Measurements from ENCODE around the gene MLH3.
A peak's percentile ranks its signal among the peaks of the same experiment; 100 is the strongest.

MLH3 gene

GRCh38 chr14:75013290-75013689 lies 38.0 kb downstream of the MLH3 start:
- peaks cover 7% of the 10 kb centered on the region for H3K79me1 ChIP-seq (replicated peaks; ENCODE audit: low read length, poor library complexity, severe bottlenecking)
- H2AK5ac ChIP-seq (ENCODE audit: low read length, severe bottlenecking): no peak overlapping the region
- WGBS: 99% methylated on average over 6 of the region's 6 CpGs
- H3K14ac ChIP-seq (ENCODE audit: low read length in 2 of 2): no peak overlapping the region
- DNase-seq: no peak
- H3K18ac ChIP-seq (ENCODE audit: low read depth in 1 of 2, low read length in 2 of 2): no peak overlapping the region
- no peak overlapping the region for H2BK12ac ChIP-seq (ENCODE audit: low read length in 2 of 2)
- no peak overlapping the region for H4K91ac ChIP-seq (ENCODE audit: low read length)
- no peak overlapping the region for H3K27ac ChIP-seq (ENCODE audit: low read length, poor library complexity, severe bottlenecking)
- peaks cover 1% of the 10 kb centered on the region for H3K4me1 ChIP-seq (ENCODE audit: control insufficient read depth, insufficient read depth, low read depth, low read length)
- H3K9ac ChIP-seq (ENCODE audit: low read length): no peak overlapping the region
- no peaks in the 10 kb centered on the region for H3K27me3 ChIP-seq (ENCODE audit: control insufficient read depth in 1 of 2, insufficient read depth in 1 of 2, low read length in 2 of 2)
- H2BK5ac ChIP-seq (ENCODE audit: low read depth, low read length, poor library complexity, severe bottlenecking): no peak overlapping the region
- H3K36me3 ChIP-seq (ENCODE audit: control insufficient read depth in 1 of 2, insufficient read depth in 2 of 2, low read depth in 1 of 2, low read length in 2 of 2): peaks cover 27 to 76% of the 10 kb centered on the region in 2 experiments
- no peak overlapping the region for H3K4me3 ChIP-seq (ENCODE audit: insufficient read depth in 1 of 2, low read depth in 1 of 2, low read length in 2 of 2)
- H3K4me2 ChIP-seq (ENCODE audit: low read length, poor library complexity, severe bottlenecking): no peak overlapping the region
- H2BK15ac ChIP-seq (ENCODE audit: low read depth, poor library complexity, severe bottlenecking): no peak overlapping the region
- no peak overlapping the region for H2AFZ ChIP-seq (ENCODE audit: low read depth, low read length)
- H3K4ac ChIP-seq (ENCODE audit: low read depth in 1 of 2, low read length in 2 of 2): no peak overlapping the region
- no peak overlapping the region for H3K23ac ChIP-seq (ENCODE audit: low read length in 2 of 2)
- H3K9me3 ChIP-seq (ENCODE audit: control insufficient read depth, low read length): no peaks in the 10 kb centered on the region
- no peak overlapping the region for H4K8ac ChIP-seq (ENCODE audit: low read length)
- H2BK120ac ChIP-seq (ENCODE audit: low read depth, low read length): no peak overlapping the region

GRCh38 chr14:75011356-75011994 lies 39.8 kb downstream of the MLH3 start:
- Histone ChIP-seq H4K91ac (ENCODE audit: low read length) (no peak overlapping the region), H3K9me3 (ENCODE audit: control insufficient read depth, low read length) (no peaks in the 10 kb centered on the region), H3K18ac (ENCODE audit: low read depth in 1 of 2, low read length in 2 of 2) (no peak overlapping the region), H2AFZ (ENCODE audit: low read depth, low read length) (no peak overlapping the region), H3K4me1 (ENCODE audit: control insufficient read depth, insufficient read depth, low read depth, low read length) (peaks cover 1% of the 10 kb centered on the region), H3K14ac (ENCODE audit: low read length in 2 of 2) (no peak overlapping the region), H4K8ac (ENCODE audit: low read length) (no peak overlapping the region), H3K4me2 (ENCODE audit: low read length, poor library complexity, severe bottlenecking) (no peak overlapping the region), H2AK5ac (ENCODE audit: low read length, severe bottlenecking) (peak overlapping the region; percentile 31), H3K36me3 (ENCODE audit: control insufficient read depth in 1 of 2, insufficient read depth in 2 of 2, low read depth in 1 of 2, low read length in 2 of 2) (peaks cover 23 to 78% of the 10 kb centered on the region in 2 experiments), H2BK12ac (ENCODE audit: low read length in 2 of 2) (no peak overlapping the region), H3K9ac (ENCODE audit: low read length) (peak overlapping the region; percentile 70), H2BK120ac (ENCODE audit: low read depth, low read length) (no peak overlapping the region), H3K27ac (ENCODE audit: low read length, poor library complexity, severe bottlenecking) (peak overlapping the region; percentile 35), H2BK15ac (ENCODE audit: low read depth, poor library complexity, severe bottlenecking) (no peak overlapping the region), H3K27me3 (ENCODE audit: control insufficient read depth in 1 of 2, insufficient read depth in 1 of 2, low read length in 2 of 2) (no peaks in the 10 kb centered on the region), H3K23ac (ENCODE audit: low read length in 2 of 2) (no peak overlapping the region), H2BK5ac (ENCODE audit: low read depth, low read length, poor library complexity, severe bottlenecking) (no peak overlapping the region), H3K4me3 (ENCODE audit: insufficient read depth in 1 of 2, low read depth in 1 of 2, low read length in 2 of 2) (peak overlapping the region in 1 of 2 experiments; percentile 55), H3K79me1 (replicated peaks; ENCODE audit: low read length, poor library complexity, severe bottlenecking) (peaks cover 10% of the 10 kb centered on the region), H3K4ac (ENCODE audit: low read depth in 1 of 2, low read length in 2 of 2) (no peak overlapping the region)
- WGBS: 35% methylated on average over 3 of the region's 4 CpGs
- DNase-seq: peak; percentile 83

- Histone ChIP-seq H3K27me3 (ENCODE audit: control insufficient read depth in 1 of 2, insufficient read depth in 1 of 2, low read length in 2 of 2) (no peaks in the 10 kb centered on the region), H3K36me3 (ENCODE audit: control insufficient read depth in 1 of 2, insufficient read depth in 2 of 2, low read depth in 1 of 2, low read length in 2 of 2) (peaks cover 24 to 78% of the 10 kb centered on the region in 2 experiments), H3K27ac (ENCODE audit: low read length, poor library complexity, severe bottlenecking) (no peak overlapping the region), H2BK12ac (ENCODE audit: low read length in 2 of 2) (no peak overlapping the region), H3K9me3 (ENCODE audit: control insufficient read depth, low read length) (no peaks in the 10 kb centered on the region), H3K18ac (ENCODE audit: low read depth in 1 of 2, low read length in 2 of 2) (no peak overlapping the region), H3K9ac (ENCODE audit: low read length) (peak overlapping the region; percentile 70), H3K4me2 (ENCODE audit: low read length, poor library complexity, severe bottlenecking) (no peak overlapping the region), H2AK5ac (ENCODE audit: low read length, severe bottlenecking) (no peak overlapping the region), H3K23ac (ENCODE audit: low read length in 2 of 2) (no peak overlapping the region), H2BK5ac (ENCODE audit: low read depth, low read length, poor library complexity, severe bottlenecking) (no peak overlapping the region), H4K91ac (ENCODE audit: low read length) (no peak overlapping the region), H3K79me1 (replicated peaks; ENCODE audit: low read length, poor library complexity, severe bottlenecking) (peaks cover 16% of the 10 kb centered on the region), H3K4me1 (ENCODE audit: control insufficient read depth, insufficient read depth, low read depth, low read length) (peaks cover 1% of the 10 kb centered on the region), H2BK15ac (ENCODE audit: low read depth, poor library complexity, severe bottlenecking) (no peak overlapping the region), H2AFZ (ENCODE audit: low read depth, low read length) (no peak overlapping the region), H4K8ac (ENCODE audit: low read length) (no peak overlapping the region), H3K4me3 (ENCODE audit: insufficient read depth in 1 of 2, low read depth in 1 of 2, low read length in 2 of 2) (no peak overlapping the region), H3K4ac (ENCODE audit: low read depth in 1 of 2, low read length in 2 of 2) (no peak overlapping the region), H3K14ac (ENCODE audit: low read length in 2 of 2) (no peak overlapping the region), H2BK120ac (ENCODE audit: low read depth, low read length) (no peak overlapping the region)
- DNase-seq: no peak
- WGBS: no CpG with 5 or more reads among the region's 4 CpGs
Measured at GRCh38 chr14:75010472-75011093, 40.7 kb downstream of the MLH3 start.

GRCh38 chr14:75009176-75009575 lies 42.1 kb downstream of the MLH3 start:
- Histone ChIP-seq H3K4ac (ENCODE audit: low read depth in 1 of 2, low read length in 2 of 2) (no peak overlapping the region), H3K27ac (ENCODE audit: low read length, poor library complexity, severe bottlenecking) (no peak overlapping the region), H3K4me3 (ENCODE audit: insufficient read depth in 1 of 2, low read depth in 1 of 2, low read length in 2 of 2) (no peak overlapping the region), H2BK15ac (ENCODE audit: low read depth, poor library complexity, severe bottlenecking) (no peak overlapping the region), H3K23ac (ENCODE audit: low read length in 2 of 2) (no peak overlapping the region), H4K8ac (ENCODE audit: low read length) (no peak overlapping the region), H2BK120ac (ENCODE audit: low read depth, low read length) (no peak overlapping the region), H4K91ac (ENCODE audit: low read length) (no peak overlapping the region), H2AK5ac (ENCODE audit: low read length, severe bottlenecking) (no peak overlapping the region), H3K14ac (ENCODE audit: low read length in 2 of 2) (no peak overlapping the region), H3K4me2 (ENCODE audit: low read length, poor library complexity, severe bottlenecking) (no peak overlapping the region), H3K36me3 (ENCODE audit: control insufficient read depth in 1 of 2, insufficient read depth in 2 of 2, low read depth in 1 of 2, low read length in 2 of 2) (peaks cover 21 to 71% of the 10 kb centered on the region in 2 experiments), H3K9ac (ENCODE audit: low read length) (no peak overlapping the region), H3K9me3 (ENCODE audit: control insufficient read depth, low read length) (no peaks in the 10 kb centered on the region), H3K4me1 (ENCODE audit: control insufficient read depth, insufficient read depth, low read depth, low read length) (peaks cover 5% of the 10 kb centered on the region), H2AFZ (ENCODE audit: low read depth, low read length) (no peak overlapping the region), H2BK5ac (ENCODE audit: low read depth, low read length, poor library complexity, severe bottlenecking) (no peak overlapping the region), H2BK12ac (ENCODE audit: low read length in 2 of 2) (no peak overlapping the region), H3K27me3 (ENCODE audit: control insufficient read depth in 1 of 2, insufficient read depth in 1 of 2, low read length in 2 of 2) (no peaks in the 10 kb centered on the region), H3K18ac (ENCODE audit: low read depth in 1 of 2, low read length in 2 of 2) (no peak overlapping the region), H3K79me1 (replicated peaks; ENCODE audit: low read length, poor library complexity, severe bottlenecking) (peaks cover 21% of the 10 kb centered on the region)
- DNase-seq: no peak
- 92% methylated on average over 4 of the region's 4 CpGs for WGBS
